Spleen (tissue), 11 donors: Measurements from ENCODE around the gene MASTL. TPM values are rescaled to one million over a fixed set of nuclear protein-coding genes. Genes with fewer than 3 reads are reported as not detected.

Source experiments
- DNase-seq: peaks from one replicate; pipeline ENCODE4 v3.0.0-alpha.2; 2020
- H3K27ac ChIP-seq, 8 donors: fragments of 200-600 bp; sonication (generic) in 7 of 8; 1 replicate in 4 of 8; 2 replicates in 4 of 8; pipeline versions ENCODE4 v1.5.0 to v1.8.0; 2016 to 2021; ENCODE audit warnings: inconsistent platforms in 4 of 8, mild to moderate bottlenecking in 4 of 8, moderate library complexity in 1 of 8
- H3K27me3 ChIP-seq, 7 donors: fragments of 200-600 bp; sonication (generic) in 6 of 7; replicated peaks in 1 of 7; 1 replicate in 4 of 7; 2 replicates in 3 of 7; pipeline versions ENCODE4 v1.5.0 to v1.8.0; 2016 to 2021; ENCODE audit warnings: inconsistent platforms in 3 of 7, mild to moderate bottlenecking in 1 of 7
- H3K36me3 ChIP-seq, 6 donors: fragments of 200-600 bp; sonication (generic) in 5 of 6; 1 replicate in 4 of 6; 2 replicates in 2 of 6; pipeline versions ENCODE4 v1.5.0 to v1.8.0; 2016 to 2021; ENCODE audit warnings: inconsistent platforms in 2 of 6
- H3K4me1 ChIP-seq, 6 donors: fragments of 200-600 bp; sonication (generic) in 5 of 6; 1 replicate in 3 of 6; 2 replicates in 3 of 6; pipeline versions ENCODE4 v1.5.0 to v1.8.0; 2016 to 2021; ENCODE audit warnings: inconsistent platforms in 3 of 6
- H3K4me3 ChIP-seq, 8 donors: fragments of 200-600 bp; sonication (generic) in 7 of 8; 1 replicate in 4 of 8; 2 replicates in 4 of 8; pipeline versions ENCODE4 v1.5.0 to v1.8.0; 2016 to 2021; ENCODE audit warnings: inconsistent platforms in 4 of 8, mild to moderate bottlenecking in 4 of 8, moderate library complexity in 2 of 8
- H3K9me3 ChIP-seq, 8 donors: fragments of 200-600 bp; sonication (generic) in 7 of 8; 1 replicate in 4 of 8; 2 replicates in 4 of 8; pipeline versions ENCODE4 v1.5.0 to v1.8.0; 2016 to 2021; ENCODE audit warnings: inconsistent platforms in 4 of 8
- POLR2A ChIP-seq, 3 donors: fragments of 450-650 bp; IDR thresholded peaks; one replicate each; pipeline ENCODE4 v1.5.1; 2017; ENCODE audit warnings: antibody characterized with exemption in 3 of 3, mild to moderate bottlenecking in 1 of 3
- POLR2AphosphoS5 ChIP-seq, 3 donors: sonication (generic); formaldehyde crosslinking; IDR thresholded peaks; one replicate each; pipeline ENCODE4 v1.5.1; 2017; ENCODE audit warnings: antibody characterized with exemption in 3 of 3
- WGBS, 5 donors: extraction: QIAGEN DNeasy Blood & Tissue Kit in 3 of 5; methylation state at CpG; one replicate each; pipeline versions ENCODE4 v1.1.5 to v1.1.7; 2013 to 2018; 5-methylcytosine and 5-hydroxymethylcytosine counted together
- intact Hi-C: fragments of 100-400 bp; cut with DNase I; formaldehyde crosslinking; loops from one replicate; pipeline ENCODE4 v1.15.0; 2023; ENCODE audit warnings: low total_unique reads
- polyA plus RNA-seq, 3 donors: library from polyadenylated mRNA; stranded (reverse); fragments of 200-250 nt; gene quantifications; one replicate each; pipeline ENCODE4 v1.2.1, GENCODE V29; 2013
- total RNA-seq, 7 donors: library from RNA; depleted of rRNA in 3 of 7; stranded (reverse); fragments of >200 nt in 3 of 7; fragmentation: NEBNext Ultra II Directional in 4 of 7; extraction: Animal tissue kit (Norgen Biotek cat#: 25700) in 4 of 7; gene quantifications; one replicate each; pipeline versions ENCODE4 v1.1.0 to v1.2.1, GENCODE V29; 2016 to 2021
- TF ChIP-seq, protein P1 (sequence below), 11 experiments: fragments of 200-600 bp in 7 of 11; fragments of 450-650 bp in 4 of 11; sonication (generic) in 4 of 11; IDR thresholded peaks in 8 of 11; conservative IDR thresholded peaks in 3 of 11; 1 replicate in 7 of 11; 2 replicates in 4 of 11; pipeline versions ENCODE4 v1.4.0 to v1.8.0; 2016 to 2021; ENCODE audit warnings: antibody characterized with exemption in 11 of 11, inconsistent platforms in 4 of 11, mild to moderate bottlenecking in 1 of 11
- donor health status: healthy with polysubstance abuse.
- donor health status: DM: no; HTN: no; CAD: no; lungs with moderate emphysema.
- donor health status: DM: no; HTN: no; CAD: no.
- donor health status: Bipolar disorder and iron deficiency.
- donor health status: healthy.
- donor health status: DM: no; HTN: no; CAD: no.
- donor health status: DM: yes; HTN: yes; CAD: no.

MASTL gene
- total and polyA plus RNA-seq, 10 donors = 3.6 to 10.3 (median 6.4) TPM

DNA sequence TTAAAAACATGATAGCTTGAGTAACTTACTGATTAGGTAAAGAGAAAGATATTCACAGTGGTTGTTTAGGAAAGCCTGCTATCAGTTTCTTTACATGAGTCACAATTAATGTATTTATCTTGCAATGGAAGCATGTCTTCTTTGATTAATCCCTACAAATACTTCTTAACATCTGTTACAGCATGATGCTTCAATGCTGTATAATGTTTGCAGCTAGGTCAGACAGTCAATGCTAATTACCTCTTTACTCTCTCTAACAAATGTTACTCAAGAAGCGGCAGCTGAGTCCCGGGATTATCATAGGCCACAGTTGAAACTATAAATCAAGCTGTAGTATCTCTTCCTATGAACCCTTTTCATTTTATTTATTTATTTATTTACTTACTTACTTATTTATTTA lies 52.2 kb downstream of the MASTL start:
- Histone ChIP-seq H3K27me3 (no peaks in the 10 kb centered on the region), H3K9me3 (no peaks in the 10 kb centered on the region), H3K4me3 (no peak overlapping the region), H3K36me3 (peaks cover 0 to 100% (median 98%) of the 10 kb centered on the region in 6 donors), H3K4me1 (no peaks in the 10 kb centered on the region), H3K27ac (no peak overlapping the region)
- 97 to 100% (median 98%) methylated on average over 2 of the region's 2 CpGs for WGBS, 5 donors
- no peak for DNase-seq
- intact Hi-C loops = no loop called here
- TF ChIP-seq POLR2AphosphoS5 (IDR thresholded peaks at IDR 0.05) (no peak), POLR2A (IDR thresholded peaks at IDR 0.05) (no peak)
- TF ChIP-seq, protein P1, sequence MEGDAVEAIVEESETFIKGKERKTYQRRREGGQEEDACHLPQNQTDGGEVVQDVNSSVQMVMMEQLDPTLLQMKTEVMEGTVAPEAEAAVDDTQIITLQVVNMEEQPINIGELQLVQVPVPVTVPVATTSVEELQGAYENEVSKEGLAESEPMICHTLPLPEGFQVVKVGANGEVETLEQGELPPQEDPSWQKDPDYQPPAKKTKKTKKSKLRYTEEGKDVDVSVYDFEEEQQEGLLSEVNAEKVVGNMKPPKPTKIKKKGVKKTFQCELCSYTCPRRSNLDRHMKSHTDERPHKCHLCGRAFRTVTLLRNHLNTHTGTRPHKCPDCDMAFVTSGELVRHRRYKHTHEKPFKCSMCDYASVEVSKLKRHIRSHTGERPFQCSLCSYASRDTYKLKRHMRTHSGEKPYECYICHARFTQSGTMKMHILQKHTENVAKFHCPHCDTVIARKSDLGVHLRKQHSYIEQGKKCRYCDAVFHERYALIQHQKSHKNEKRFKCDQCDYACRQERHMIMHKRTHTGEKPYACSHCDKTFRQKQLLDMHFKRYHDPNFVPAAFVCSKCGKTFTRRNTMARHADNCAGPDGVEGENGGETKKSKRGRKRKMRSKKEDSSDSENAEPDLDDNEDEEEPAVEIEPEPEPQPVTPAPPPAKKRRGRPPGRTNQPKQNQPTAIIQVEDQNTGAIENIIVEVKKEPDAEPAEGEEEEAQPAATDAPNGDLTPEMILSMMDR (IDR thresholded peaks at IDR 0.05 in 8 of 11, conservative IDR thresholded peaks at IDR 0.05 in 3 of 11) = no peak

DNA sequence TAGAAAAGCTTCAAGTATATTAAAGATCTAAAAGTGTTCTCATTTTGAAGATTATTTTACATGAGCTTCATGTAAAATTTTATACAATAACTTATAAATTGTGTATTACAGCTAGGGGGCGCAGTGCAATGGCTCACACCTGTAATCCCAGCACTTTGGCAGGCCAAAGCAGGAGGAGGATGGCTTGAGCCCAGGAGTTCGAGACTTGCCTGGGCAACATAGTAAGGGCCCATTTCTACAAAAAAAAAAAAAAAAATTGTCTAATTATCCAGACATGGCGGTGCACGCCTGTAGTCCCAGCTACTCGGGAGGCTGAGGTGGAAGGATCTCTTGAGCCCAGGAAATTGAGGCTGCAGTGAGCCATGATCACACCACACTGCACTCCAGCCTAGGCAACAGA lies 68.8 kb downstream of the MASTL start:
- peak; percentile 79 for DNase-seq
- H3K9me3 ChIP-seq = no peaks in the 10 kb centered on the region
- intact Hi-C loops = no loop called here
- H3K4me1 ChIP-seq = peaks cover 0 to 35% (median 0%) of the 10 kb centered on the region in 6 donors
- TF ChIP-seq, protein P1 (IDR thresholded peaks at IDR 0.05 in 8 of 11, conservative IDR thresholded peaks at IDR 0.05 in 3 of 11) = peak in 9 of 11 experiments; percentile 24 to 62 (median 54)
- TF ChIP-seq POLR2A (IDR thresholded peaks at IDR 0.05) (no peak), POLR2AphosphoS5 (IDR thresholded peaks at IDR 0.05) (no peak)
- WGBS, 5 donors = 69 to 86% (median 80%) methylated on average over 5 of the region's 5 CpGs
- no peaks in the 10 kb centered on the region for H3K27me3 ChIP-seq
- peaks cover 0 to 71% (median 45%) of the 10 kb centered on the region in 6 donors for H3K36me3 ChIP-seq
- no peak overlapping the region for H3K4me3 ChIP-seq
- H3K27ac ChIP-seq = no peak overlapping the region

DNA sequence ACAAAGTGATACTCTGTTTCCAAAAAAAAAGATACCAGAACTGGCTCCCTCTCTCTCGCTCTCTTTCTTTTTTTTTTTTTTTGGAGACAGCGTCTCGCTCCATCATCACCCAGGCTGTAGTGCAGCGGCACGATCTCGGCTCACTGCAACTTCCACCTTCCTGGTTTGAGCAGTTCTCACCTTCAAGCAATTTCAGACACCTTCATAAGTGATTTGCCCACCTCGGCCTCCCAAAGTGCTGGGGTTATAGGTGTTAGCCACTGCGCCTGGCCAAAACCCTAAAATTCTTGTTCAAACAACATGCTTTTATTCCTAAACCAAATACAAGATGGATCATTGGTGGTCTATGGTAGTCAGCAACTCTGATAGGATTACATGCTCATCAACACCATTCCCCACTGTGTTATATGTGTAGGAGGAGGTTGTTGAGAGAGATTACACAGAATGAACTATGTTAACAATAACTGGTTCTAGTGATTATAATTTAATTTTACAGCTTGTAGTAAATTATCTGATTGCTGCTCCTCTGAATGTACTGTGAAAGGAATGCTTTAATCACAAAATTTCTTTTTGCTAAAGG lies 69.9 kb downstream of the MASTL start:
- Histone ChIP-seq H3K4me3 (peak overlapping the region in 1 of 8 donors; percentile 11), H3K27ac (peak overlapping the region in 2 of 8 donors; percentile 11 to 25), H3K36me3 (peaks cover 0 to 71% (median 42%) of the 10 kb centered on the region in 6 donors), H3K9me3 (no peaks in the 10 kb centered on the region), H3K4me1 (peaks cover 0 to 35% (median 0%) of the 10 kb centered on the region in 6 donors), H3K27me3 (no peaks in the 10 kb centered on the region)
- TF ChIP-seq, protein P1 (IDR thresholded peaks at IDR 0.05 in 8 of 11, conservative IDR thresholded peaks at IDR 0.05 in 3 of 11) = no peak
- no peak for TF ChIP-seq POLR2AphosphoS5 (IDR thresholded peaks at IDR 0.05)
- no peak for TF ChIP-seq POLR2A (IDR thresholded peaks at IDR 0.05)
- intact Hi-C loops = loop anchor here (5.0 kb wide), 1 partner anchor 137 kb away; no protein-coding TSS in a partner anchor
- 72 to 95% (median 76%) methylated on average over 8 of the region's 8 CpGs for WGBS, 5 donors
- DNase-seq = no peak

DNA sequence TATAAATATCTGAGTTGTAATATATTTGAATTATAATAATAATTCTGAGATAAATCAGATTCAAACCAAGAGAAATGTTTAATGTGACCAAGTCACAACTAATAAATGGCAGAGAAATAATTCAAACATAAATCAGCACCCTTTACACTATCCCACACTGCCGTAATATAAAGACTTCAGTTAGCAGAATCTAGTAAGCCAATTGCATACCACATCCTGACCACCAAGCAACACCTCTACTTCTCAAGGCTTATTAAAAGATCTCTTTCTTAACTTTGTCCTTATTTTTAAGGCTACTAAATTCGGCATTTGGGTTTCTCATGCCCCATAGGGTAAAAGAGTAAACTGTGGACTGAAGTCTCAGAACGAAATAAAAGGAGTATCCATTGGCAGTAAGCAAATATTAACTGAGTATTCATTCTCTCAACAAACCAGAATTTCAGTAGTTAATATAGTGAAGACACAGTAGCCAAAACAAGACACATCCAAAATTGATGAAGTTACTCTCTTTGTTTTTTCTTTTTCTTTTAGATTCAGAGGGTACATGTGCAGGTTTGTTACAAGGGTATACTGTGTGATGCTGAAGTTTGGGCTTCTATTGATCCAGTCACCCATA lies 70.6 kb downstream of the MASTL start:
- Histone ChIP-seq H3K27ac (peak overlapping the region in 2 of 8 donors; percentile 31 to 34), H3K9me3 (no peaks in the 10 kb centered on the region), H3K27me3 (no peaks in the 10 kb centered on the region), H3K4me1 (peaks cover 0 to 35% (median 0%) of the 10 kb centered on the region in 6 donors), H3K4me3 (no peak overlapping the region), H3K36me3 (peaks cover 0 to 71% (median 46%) of the 10 kb centered on the region in 6 donors)
- intact Hi-C loops = loop anchor here (5.0 kb wide), 1 partner anchor 137 kb away; no protein-coding TSS in a partner anchor
- WGBS, 5 donors = 47 to 57% (median 54%) methylated on average over 3 of the region's 3 CpGs
- no peak for TF ChIP-seq POLR2A (IDR thresholded peaks at IDR 0.05)
- no peak for TF ChIP-seq POLR2AphosphoS5 (IDR thresholded peaks at IDR 0.05)
- TF ChIP-seq, protein P1 (IDR thresholded peaks at IDR 0.05 in 8 of 11, conservative IDR thresholded peaks at IDR 0.05 in 3 of 11) = no peak
- DNase-seq = no peak
